ENCODE data around the gene FBXL4.

DNA sequence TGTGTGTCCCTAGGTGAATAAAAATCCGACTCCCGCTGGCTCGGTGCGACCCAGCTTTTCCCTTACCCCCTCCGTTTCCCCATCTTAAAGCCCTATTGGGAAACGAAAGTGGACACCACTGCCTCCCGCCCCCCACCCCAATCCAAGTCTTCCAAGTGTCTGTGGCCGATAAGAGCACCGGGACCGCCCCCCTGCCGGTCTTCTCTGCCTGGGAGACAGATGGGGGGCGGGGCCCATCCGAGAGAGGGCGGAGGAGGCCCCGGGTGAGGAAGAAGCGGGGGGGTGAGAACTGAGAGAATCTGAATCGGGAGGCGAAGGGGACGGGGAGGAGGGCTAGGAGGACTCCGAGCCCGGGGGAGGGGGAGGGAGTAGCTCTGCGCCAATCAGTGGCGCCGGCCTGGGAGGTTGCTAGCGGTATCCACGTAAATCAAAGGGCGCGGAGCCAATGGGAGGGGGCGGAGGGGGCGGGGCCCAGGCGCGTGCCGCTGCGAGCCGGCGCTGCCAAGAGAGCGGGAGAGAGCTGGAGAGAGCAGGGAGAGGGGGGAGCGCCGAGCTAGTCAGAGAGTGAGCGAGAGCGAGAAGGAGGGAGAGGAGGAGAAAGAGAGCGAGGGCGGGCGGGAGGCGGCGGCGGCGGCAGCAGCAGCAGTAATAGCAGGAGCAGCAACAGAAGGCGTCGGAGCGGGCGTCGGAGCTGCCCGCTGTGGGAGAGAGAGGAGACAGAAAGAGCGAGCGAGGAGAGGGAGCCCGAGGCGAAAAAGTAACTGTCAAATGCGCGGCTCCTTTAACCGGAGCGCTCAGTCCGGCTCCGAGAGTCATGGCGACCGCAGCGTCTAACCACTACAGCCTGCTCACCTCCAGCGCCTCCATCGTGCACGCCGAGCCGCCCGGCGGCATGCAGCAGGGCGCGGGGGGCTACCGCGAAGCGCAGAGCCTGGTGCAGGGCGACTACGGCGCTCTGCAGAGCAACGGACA, 113.4 kb downstream of the FBXL4 start, which contains the start of gene POU3F2:
- TF ChIP-seq, protein P1, sequence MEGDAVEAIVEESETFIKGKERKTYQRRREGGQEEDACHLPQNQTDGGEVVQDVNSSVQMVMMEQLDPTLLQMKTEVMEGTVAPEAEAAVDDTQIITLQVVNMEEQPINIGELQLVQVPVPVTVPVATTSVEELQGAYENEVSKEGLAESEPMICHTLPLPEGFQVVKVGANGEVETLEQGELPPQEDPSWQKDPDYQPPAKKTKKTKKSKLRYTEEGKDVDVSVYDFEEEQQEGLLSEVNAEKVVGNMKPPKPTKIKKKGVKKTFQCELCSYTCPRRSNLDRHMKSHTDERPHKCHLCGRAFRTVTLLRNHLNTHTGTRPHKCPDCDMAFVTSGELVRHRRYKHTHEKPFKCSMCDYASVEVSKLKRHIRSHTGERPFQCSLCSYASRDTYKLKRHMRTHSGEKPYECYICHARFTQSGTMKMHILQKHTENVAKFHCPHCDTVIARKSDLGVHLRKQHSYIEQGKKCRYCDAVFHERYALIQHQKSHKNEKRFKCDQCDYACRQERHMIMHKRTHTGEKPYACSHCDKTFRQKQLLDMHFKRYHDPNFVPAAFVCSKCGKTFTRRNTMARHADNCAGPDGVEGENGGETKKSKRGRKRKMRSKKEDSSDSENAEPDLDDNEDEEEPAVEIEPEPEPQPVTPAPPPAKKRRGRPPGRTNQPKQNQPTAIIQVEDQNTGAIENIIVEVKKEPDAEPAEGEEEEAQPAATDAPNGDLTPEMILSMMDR (conservative IDR thresholded peaks at IDR 0.05 in 1 of 2, IDR thresholded peaks at IDR 0.05 in 1 of 2; ENCODE audit: extremely low read depth in 1 of 2, insufficient read depth in 1 of 2, low read depth in 1 of 2, low read length in 2 of 2) = no peak
- TF ChIP-seq EZH2 (IDR thresholded peaks at IDR 0.05; ENCODE audit: borderline replicate concordance, low read length) = peak; percentile 2

All from mammary epithelial cell (primary cell).